ENCODE data around the gene NR3C1. TPM values are rescaled to one million over a fixed set of nuclear protein-coding genes. Genes with fewer than 3 reads are reported as not detected.

Gene NR3C1
- total RNA-seq, 2 donors from 2014 or later: 56.5 to 58.1 TPM

DNA sequence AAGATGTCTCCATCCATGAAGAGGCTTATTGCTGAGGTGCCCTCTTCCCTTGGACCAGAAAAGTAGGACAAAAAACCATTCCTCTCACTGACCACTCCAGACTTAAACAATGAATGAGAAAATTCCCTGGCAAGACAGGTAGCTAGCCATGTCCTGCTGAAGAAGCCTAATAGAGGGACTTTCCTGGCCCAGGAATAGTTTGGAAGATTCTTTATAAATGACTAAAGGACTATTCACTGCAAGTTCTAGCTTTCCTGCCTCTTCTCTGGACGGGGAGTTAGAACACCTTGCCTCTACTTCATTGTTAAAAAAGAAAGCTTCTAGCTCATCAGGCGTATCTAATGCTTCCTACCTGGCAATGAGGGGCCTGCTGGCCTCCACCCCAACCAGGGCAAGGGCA lies 153.6 kb downstream of the NR3C1 start:
- no peak overlapping the region for H3K27ac ChIP-seq
- peaks cover 8 to 16% of the 10 kb centered on the region in 2 donors for H3K4me1 ChIP-seq (ENCODE audit: control insufficient read depth in 1 of 2, low read depth in 2 of 2)
- no peak for DNase-seq (ENCODE audit: low spot score)
- no peaks in the 10 kb centered on the region for H3K36me3 ChIP-seq
- ATAC-seq (ENCODE audit: insufficient number of reproducible peaks, low FRiP score, low read depth): no peak
- H3K9me3 ChIP-seq: no peaks in the 10 kb centered on the region
- TF ChIP-seq, protein P1, sequence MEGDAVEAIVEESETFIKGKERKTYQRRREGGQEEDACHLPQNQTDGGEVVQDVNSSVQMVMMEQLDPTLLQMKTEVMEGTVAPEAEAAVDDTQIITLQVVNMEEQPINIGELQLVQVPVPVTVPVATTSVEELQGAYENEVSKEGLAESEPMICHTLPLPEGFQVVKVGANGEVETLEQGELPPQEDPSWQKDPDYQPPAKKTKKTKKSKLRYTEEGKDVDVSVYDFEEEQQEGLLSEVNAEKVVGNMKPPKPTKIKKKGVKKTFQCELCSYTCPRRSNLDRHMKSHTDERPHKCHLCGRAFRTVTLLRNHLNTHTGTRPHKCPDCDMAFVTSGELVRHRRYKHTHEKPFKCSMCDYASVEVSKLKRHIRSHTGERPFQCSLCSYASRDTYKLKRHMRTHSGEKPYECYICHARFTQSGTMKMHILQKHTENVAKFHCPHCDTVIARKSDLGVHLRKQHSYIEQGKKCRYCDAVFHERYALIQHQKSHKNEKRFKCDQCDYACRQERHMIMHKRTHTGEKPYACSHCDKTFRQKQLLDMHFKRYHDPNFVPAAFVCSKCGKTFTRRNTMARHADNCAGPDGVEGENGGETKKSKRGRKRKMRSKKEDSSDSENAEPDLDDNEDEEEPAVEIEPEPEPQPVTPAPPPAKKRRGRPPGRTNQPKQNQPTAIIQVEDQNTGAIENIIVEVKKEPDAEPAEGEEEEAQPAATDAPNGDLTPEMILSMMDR (IDR thresholded peaks at IDR 0.05): no peak
- H3K27me3 ChIP-seq (replicated peaks; ENCODE audit: insufficient read depth): no peaks in the 10 kb centered on the region
- H3K4me3 ChIP-seq: no peak overlapping the region

DNA sequence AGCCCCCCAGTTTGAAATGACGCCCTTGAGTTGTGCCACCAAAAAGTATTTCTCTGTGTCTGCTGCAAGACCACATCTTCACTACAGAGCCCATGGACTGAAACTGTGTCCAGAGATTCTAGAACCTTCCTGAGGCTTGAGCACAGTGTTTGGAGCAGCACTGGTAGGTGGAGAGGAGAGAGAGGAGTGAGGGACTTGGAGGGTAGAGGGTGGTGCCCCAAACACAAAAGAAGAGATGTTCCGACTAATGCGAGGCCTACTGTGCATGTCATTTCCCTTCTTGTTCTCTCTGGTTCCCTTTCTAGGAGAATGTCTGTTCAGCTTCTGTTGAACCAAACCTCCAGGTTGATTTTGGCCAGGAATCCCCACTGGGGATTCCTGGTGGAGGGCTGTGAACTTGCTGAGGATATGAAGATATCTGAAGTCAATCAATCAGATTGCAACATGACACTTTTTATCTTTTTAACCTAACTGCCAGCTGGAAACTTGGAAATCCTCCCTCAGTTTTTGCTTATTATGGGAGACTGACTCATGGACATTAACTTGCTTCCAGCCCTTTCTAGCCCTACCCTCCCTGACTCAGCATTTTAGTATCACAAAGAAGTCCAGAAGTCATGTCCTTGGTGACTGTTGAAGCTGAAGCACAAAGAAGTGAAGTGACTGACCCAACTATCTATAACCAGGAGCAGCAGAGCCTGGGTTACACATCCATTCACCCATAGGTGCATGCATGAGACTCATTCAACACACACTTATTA lies 154.5 kb downstream of the NR3C1 start:
- no peak for ATAC-seq (ENCODE audit: insufficient number of reproducible peaks, low FRiP score, low read depth)

DNA sequence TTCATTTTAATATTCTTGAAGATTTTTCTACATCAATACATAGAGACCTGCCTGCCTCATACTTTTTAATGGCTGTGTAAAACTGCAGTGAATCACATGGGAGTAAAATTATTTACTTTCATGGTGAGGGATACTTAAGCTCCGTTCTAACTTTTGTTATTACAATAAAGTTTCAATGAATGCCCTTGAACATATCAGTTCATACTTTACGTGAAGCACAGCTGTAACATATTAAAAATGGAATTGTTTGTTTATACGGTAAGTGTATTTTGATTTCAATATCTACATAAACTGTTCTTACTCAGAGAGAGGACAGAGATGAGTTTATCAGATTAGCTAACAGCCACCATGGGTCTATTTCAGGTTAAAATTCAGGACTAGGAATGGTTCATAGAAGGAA lies 155.1 kb downstream of the NR3C1 start:
- H3K27ac ChIP-seq: no peak overlapping the region
- TF ChIP-seq, protein P1 (IDR thresholded peaks at IDR 0.05): no peak
- ATAC-seq (ENCODE audit: insufficient number of reproducible peaks, low FRiP score, low read depth): no peak

More for the DNA sequence above, 154.5 kb downstream of the NR3C1 start:
- Histone ChIP-seq H3K4me3 (no peak overlapping the region), H3K36me3 (no peaks in the 10 kb centered on the region), H3K4me1 (ENCODE audit: control insufficient read depth in 1 of 2, low read depth in 2 of 2) (peaks cover 8 to 24% of the 10 kb centered on the region in 2 donors), H3K9me3 (no peaks in the 10 kb centered on the region), H3K27me3 (replicated peaks; ENCODE audit: insufficient read depth) (no peaks in the 10 kb centered on the region), H3K27ac (no peak overlapping the region)
- DNase-seq (ENCODE audit: low spot score): no peak
- TF ChIP-seq, protein P1 (IDR thresholded peaks at IDR 0.05): no peak

DNA sequence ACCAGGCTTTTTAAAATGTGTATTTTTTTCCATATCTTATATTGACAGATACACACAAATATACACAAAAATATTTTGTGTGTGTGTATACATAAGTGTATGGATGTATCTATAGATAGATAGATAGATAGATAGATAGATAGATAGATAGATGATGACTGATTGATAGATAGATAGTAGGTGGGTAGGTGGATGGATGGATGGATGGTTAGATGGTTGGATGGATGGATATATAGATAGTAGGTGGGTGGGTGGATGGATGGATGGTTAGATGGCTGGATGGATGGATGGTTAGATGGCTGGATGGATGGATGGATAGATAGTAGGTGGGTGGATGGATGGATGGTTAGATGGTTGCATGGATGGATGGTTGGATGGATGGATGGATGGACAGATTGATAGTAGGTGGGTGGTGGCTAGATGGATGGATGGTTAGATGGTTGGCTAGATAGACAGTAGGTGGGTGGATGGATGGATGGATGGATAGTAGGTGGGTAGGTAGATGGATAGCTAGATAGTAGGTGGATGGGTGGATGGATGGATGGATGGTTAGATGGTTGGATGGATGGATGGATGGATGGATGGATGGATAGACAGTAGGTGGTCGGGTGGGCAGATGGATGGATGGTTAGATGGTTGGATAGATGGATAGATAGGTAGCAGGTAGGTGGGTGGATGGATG lies 156.2 kb downstream of the NR3C1 start:
- Histone ChIP-seq H3K27ac (no peak overlapping the region), H3K4me1 (ENCODE audit: control insufficient read depth in 1 of 2, low read depth in 2 of 2) (peaks cover 11 to 40% of the 10 kb centered on the region in 2 donors), H3K4me3 (no peak overlapping the region), H3K36me3 (no peaks in the 10 kb centered on the region), H3K27me3 (replicated peaks; ENCODE audit: insufficient read depth) (no peaks in the 10 kb centered on the region), H3K9me3 (no peaks in the 10 kb centered on the region)
- TF ChIP-seq, protein P1 (IDR thresholded peaks at IDR 0.05): no peak
- no peak for DNase-seq (ENCODE audit: low spot score)
- no peak for ATAC-seq (ENCODE audit: insufficient number of reproducible peaks, low FRiP score, low read depth)

More for the DNA sequence above, 155.1 kb downstream of the NR3C1 start:
- no peak overlapping the region for H3K4me3 ChIP-seq
- H3K36me3 ChIP-seq: no peaks in the 10 kb centered on the region
- H3K4me1 ChIP-seq (ENCODE audit: control insufficient read depth in 1 of 2, low read depth in 2 of 2): peaks cover 11 to 30% of the 10 kb centered on the region in 2 donors
- no peaks in the 10 kb centered on the region for H3K9me3 ChIP-seq
- H3K27me3 ChIP-seq (replicated peaks; ENCODE audit: insufficient read depth): no peaks in the 10 kb centered on the region
- DNase-seq (ENCODE audit: low spot score): no peak

DNA sequence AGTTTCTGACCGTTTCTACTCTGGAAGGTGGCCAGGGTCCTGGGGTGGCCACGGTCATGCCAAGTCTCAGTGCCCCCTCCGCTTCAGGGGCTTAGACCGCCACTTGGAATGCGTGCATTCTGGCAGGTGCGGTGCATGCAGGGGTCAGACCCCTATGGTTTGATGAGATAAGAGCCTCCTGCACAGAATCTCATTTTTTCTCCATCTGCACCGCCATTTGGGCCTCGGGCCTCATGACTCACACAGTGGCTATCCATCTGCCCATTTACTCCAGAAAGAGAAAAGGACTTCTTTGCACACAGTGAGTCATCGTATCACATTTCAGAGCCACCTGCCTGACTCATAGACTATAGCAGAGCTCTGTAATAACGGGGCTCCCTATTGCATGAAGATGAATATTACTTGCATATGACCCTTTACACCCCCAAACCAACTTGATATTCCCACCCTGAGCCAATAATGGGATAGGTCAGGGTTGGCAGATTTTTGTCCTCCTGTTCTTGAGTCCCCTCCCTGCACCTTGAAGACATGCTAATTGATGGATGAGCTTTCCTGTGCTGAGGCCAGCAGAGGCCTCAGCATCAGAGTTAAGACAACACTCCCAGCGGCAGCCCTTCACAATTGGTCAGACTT lies 157.4 kb downstream of the NR3C1 start:
- H3K27me3 ChIP-seq (replicated peaks; ENCODE audit: insufficient read depth): no peaks in the 10 kb centered on the region
- DNase-seq (ENCODE audit: low spot score) (no peak), ATAC-seq (ENCODE audit: insufficient number of reproducible peaks, low FRiP score, low read depth) (no peak)
- TF ChIP-seq, protein P1 (IDR thresholded peaks at IDR 0.05): no peak
- H3K27ac ChIP-seq: no peak overlapping the region
- no peak overlapping the region for H3K4me3 ChIP-seq
- no peaks in the 10 kb centered on the region for H3K36me3 ChIP-seq
- H3K9me3 ChIP-seq: no peaks in the 10 kb centered on the region
- H3K4me1 ChIP-seq (ENCODE audit: control insufficient read depth in 1 of 2, low read depth in 2 of 2): peaks cover 11 to 40% of the 10 kb centered on the region in 2 donors
